NB4 (cell line): Measurements from ENCODE around the gene TTC9C.

Source experiments
- CTCF ChIP-seq: IDR thresholded peaks from one replicate; pipeline ENCODE4 v1.5.1; 2012; ENCODE audit warnings: low read depth, low read length
- MAX ChIP-seq: IDR thresholded peaks from 2 replicates; pipeline ENCODE4 v1.6.1; 2011; ENCODE audit warnings: low read depth, low read length
- MYC ChIP-seq: IDR thresholded peaks from 2 replicates; pipeline ENCODE4 v1.6.1; 2011; ENCODE audit warnings: low read depth, low read length
- POLR2A ChIP-seq: IDR thresholded peaks from 2 replicates; pipeline ENCODE4 v1.6.1; 2011; ENCODE audit warnings: mild to moderate bottlenecking; ENCODE audit not compliant: insufficient read length; ENCODE audit errors: extremely low read depth

GRCh38 chr11:62777389-62777788, 49.1 kb downstream of the TTC9C start:
- no peak for TF ChIP-seq CTCF
- no peak for TF ChIP-seq POLR2A
- TF ChIP-seq MAX, result no peak
- TF ChIP-seq MYC, result no peak
